H7 (cell line): ENCODE results near the gene FHIT. TPM values are rescaled to one million over a fixed set of nuclear protein-coding genes. Genes with fewer than 3 reads are reported as not detected.
"Not testable (repeated sequence)": the region's sequence is repeated elsewhere in the genome, so short reads cannot be mapped to it uniquely, and the experiment has no call there.

Source experiments
- DNase-seq: peaks from one replicate; pipeline ENCODE4 v3.0.0; 2012
- H3K27me3 ChIP-seq: 2 replicates; pipeline ENCODE4 v1.6.0; 2011; ENCODE audit warnings: mild to moderate bottlenecking, low read length; ENCODE audit not compliant: control insufficient read depth, insufficient read depth
- H3K36me3 ChIP-seq: replicated peaks from 2 replicates; pipeline ENCODE4 v1.5.1; 2011; ENCODE audit warnings: low read length; ENCODE audit not compliant: control insufficient read depth, insufficient read depth
- H3K4me3 ChIP-seq: 2 replicates; pipeline ENCODE4 v1.5.1; 2011; ENCODE audit warnings: low read depth, mild to moderate bottlenecking, control low read depth, low read length, moderate library complexity; ENCODE audit not compliant: insufficient read depth
- total RNA-seq: library from RNA; depleted of rRNA; stranded (reverse); fragments of >200 nt; shearing (Covaris generic); gene quantifications from 2 replicates; pipeline ENCODE4 v1.2.3, GENCODE V29; 2014

The FHIT gene
- total RNA-seq, 1 experiment from 2014 or later = 2.1 TPM

DNA sequence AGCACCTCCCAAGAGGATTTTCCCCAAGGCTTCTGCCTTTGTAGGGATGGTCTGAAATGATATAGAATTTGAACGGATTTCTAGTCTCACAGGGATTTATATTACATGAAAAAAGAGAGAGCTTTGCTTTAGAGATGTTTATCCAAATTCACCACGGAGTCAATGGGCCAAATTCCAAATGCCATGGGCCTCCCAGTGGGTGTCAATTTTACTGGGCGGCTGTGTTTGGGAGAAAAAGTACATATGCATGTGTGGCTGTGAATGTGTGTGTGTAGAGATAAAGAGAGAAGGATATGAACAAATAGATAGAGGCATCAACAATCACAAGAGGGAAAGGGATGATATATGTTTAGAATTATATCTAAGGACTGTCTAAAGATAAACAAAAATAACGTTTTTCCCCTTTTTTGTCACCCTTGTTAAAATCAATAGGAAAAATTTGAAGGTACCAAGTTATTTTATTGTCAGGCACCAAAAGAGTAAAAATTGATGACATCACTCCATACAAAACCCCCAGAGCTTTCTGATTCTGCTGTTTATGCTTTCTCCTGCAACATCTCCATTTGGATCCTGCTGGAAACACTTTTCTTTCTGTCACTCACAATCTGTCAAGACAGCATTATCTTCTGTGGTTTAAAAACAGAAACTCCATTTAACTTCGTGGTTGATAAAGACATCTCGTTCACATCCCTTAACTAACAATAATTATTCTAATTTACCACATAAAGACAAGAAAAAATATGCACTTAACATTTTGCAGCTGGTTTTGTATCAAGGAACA lies 160.7 kb downstream of the FHIT start:
- no peaks in the 10 kb centered on the region for H3K27me3 ChIP-seq
- H3K4me3 ChIP-seq = no peak overlapping the region
- H3K36me3 ChIP-seq = no peaks in the 10 kb centered on the region
- no peak for DNase-seq

- H3K4me3 ChIP-seq = no peak overlapping the region
- no peaks in the 10 kb centered on the region for H3K36me3 ChIP-seq
- no peak for DNase-seq
- no peaks in the 10 kb centered on the region for H3K27me3 ChIP-seq
Observed at GRCh38 chr3:61087465-61087864, 163.8 kb downstream of the FHIT start.

GRCh38 chr3:61081554-61081953 lies 169.7 kb downstream of the FHIT start:
- no peak for DNase-seq
- no peak overlapping the region for H3K4me3 ChIP-seq
- no peaks in the 10 kb centered on the region for H3K36me3 ChIP-seq
- no peaks in the 10 kb centered on the region for H3K27me3 ChIP-seq

GRCh38 chr3:61080737-61081445 lies 170.4 kb downstream of the FHIT start:
- no peak overlapping the region for H3K4me3 ChIP-seq
- H3K36me3 ChIP-seq = no peaks in the 10 kb centered on the region
- peak; percentile 24 for DNase-seq
- H3K27me3 ChIP-seq = no peaks in the 10 kb centered on the region

DNA sequence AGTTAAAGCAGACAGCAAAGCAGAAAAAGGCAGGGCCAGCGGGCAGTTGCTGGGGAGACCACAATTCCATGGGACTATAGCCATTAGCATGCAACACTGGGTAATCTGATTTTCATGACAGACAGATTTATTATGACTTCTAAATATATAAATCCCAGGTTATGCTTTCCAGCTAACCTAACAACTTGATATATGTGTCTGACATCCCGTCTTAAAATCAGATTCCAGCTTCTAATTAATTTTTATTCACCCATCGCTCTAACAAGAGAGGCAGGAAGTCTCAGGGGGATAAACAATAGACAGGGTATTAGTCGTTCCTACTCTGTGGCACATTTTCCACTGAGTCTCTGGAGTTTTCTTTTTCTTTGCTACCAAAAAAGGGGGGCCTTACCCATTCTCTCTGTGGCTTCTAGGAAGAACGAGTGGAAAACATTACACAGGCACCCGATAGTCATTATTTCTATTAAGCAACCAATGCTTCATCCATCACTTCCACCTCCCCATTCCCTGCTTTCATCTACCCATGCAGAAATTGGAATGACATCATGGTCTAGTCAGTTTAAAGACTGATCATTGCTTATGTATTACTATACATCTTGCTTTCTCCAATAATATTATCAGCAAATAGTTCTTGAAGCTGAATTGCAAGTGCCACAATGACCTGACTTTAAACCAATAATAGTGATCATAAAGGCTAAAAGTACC lies 173.1 kb downstream of the FHIT start:
- no peaks in the 10 kb centered on the region for H3K27me3 ChIP-seq
- no peak for DNase-seq

GRCh38 chr3:61077551-61077950 lies 173.7 kb downstream of the FHIT start:
- Histone ChIP-seq H3K27me3 (no peaks in the 10 kb centered on the region), H3K4me3 (no peak overlapping the region), H3K36me3 (no peaks in the 10 kb centered on the region)
- no peak for DNase-seq

More for the DNA sequence above, 173.1 kb downstream of the FHIT start:
- Histone ChIP-seq H3K4me3 (no peak overlapping the region), H3K36me3 (no peaks in the 10 kb centered on the region)

GRCh38 chr3:61074783-61075182 lies 176.5 kb downstream of the FHIT start:
- no peak for DNase-seq
- Histone ChIP-seq H3K27me3 (no peaks in the 10 kb centered on the region), H3K4me3 (no peak overlapping the region), H3K36me3 (no peaks in the 10 kb centered on the region)

- Histone ChIP-seq H3K36me3 (no peaks in the 10 kb centered on the region), H3K27me3 (no peaks in the 10 kb centered on the region), H3K4me3 (no peak overlapping the region)
- DNase-seq = no peak
Observed at GRCh38 chr3:61073566-61074165, 177.6 kb downstream of the FHIT start.

DNA sequence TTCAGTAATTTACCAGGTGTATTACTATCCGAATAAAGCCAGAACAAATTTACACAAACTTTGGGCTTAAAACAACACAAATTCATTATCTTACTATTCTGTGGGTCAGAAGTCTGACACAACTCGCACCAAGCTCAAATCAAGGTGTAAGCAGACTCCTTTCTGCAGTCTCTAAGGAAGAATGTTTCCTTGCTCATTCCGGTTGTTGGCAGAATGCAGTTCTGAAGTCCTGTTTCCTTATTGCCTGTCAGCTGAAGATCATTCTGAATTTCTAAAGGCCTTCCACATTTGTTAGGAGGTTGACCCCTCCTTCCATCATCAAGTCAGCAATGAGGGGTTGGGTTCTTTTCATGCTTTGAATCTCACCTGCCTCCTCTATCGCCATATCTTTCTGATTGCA lies 183.2 kb downstream of the FHIT start:
- Histone ChIP-seq H3K36me3 (no peaks in the 10 kb centered on the region), H3K4me3 (no peak overlapping the region), H3K27me3 (no peaks in the 10 kb centered on the region)
- no peak for DNase-seq

- no peaks in the 10 kb centered on the region for H3K36me3 ChIP-seq
- no peak for DNase-seq
- H3K4me3 ChIP-seq = no peak overlapping the region
- H3K27me3 ChIP-seq = no peaks in the 10 kb centered on the region
Observed at GRCh38 chr3:61066800-61067199, 184.5 kb downstream of the FHIT start.

DNA sequence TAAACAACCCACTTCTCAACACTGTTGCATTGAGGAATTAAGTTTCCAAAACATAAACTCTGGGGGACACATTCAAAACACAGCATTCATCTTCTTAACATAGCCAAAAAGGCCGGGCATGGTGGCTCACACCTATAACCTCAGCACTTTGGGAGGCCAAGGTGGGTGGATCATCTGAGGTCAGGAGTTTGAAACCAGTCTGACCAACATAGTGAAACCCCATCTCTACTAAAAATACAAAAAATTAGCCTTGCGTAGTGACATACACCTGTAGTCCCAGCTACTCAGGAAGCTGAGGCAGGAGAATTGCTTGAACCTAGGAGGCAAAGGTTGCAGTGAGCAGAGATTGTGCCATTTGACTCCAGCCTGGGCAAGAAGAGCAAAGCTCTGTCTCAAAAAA lies 185.0 kb downstream of the FHIT start:
- not testable (repeated sequence) for H3K36me3 ChIP-seq, DNase-seq, H3K4me3 ChIP-seq, H3K27me3 ChIP-seq

- Histone ChIP-seq H3K36me3 (no peaks in the 10 kb centered on the region), H3K4me3 (no peak overlapping the region), H3K27me3 (no peaks in the 10 kb centered on the region)
- no peak for DNase-seq
Observed at GRCh38 chr3:61065451-61066011, 185.7 kb downstream of the FHIT start.

GRCh38 chr3:61061092-61061723 lies 190.0 kb downstream of the FHIT start:
- Histone ChIP-seq H3K27me3 (no peaks in the 10 kb centered on the region), H3K4me3 (no peak overlapping the region), H3K36me3 (no peaks in the 10 kb centered on the region)
- no peak for DNase-seq

DNA sequence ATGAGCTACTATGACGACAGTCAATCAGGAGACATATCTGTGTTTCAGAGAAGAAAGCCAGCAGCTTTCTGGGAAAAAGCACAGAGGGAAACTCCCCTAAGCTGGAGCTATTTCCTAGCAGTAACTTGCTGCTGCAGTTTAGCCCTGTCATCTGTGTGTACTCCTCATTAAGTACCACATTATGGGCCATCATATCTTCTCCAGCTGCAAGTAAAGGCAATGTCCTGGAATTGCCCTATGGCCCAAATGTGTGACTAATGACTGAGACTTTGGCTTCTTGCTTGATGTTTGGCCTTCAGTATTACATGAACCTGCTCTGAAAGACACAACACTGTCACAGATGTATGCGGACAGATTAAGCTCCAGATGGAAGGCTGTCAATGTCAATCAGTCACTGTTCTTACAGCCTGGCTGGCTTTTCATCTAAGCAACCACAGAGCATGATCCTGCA lies 190.8 kb downstream of the FHIT start:
- no peaks in the 10 kb centered on the region for H3K36me3 ChIP-seq
- H3K27me3 ChIP-seq = no peaks in the 10 kb centered on the region
- H3K4me3 ChIP-seq = no peak overlapping the region
- DNase-seq = no peak
